Glutamatergic neuron (in vitro differentiated cells): ENCODE measurements around the gene MAU2. TPM values are rescaled to one million over a fixed set of nuclear protein-coding genes. Genes with fewer than 3 reads are reported as not detected.

Source experiments
- DNase-seq: peaks from one replicate; pipeline ENCODE4 v3.0.0; 2022
- H3K27ac Mint-ChIP-seq: one replicate; pipeline ENCODE4 v1.8.0; 2020; ENCODE audit warnings: mild to moderate bottlenecking, mixed read lengths, inconsistent platforms; ENCODE audit not compliant: unreplicated experiment
- H3K27me3 Mint-ChIP-seq: one replicate; pipeline ENCODE4 v1.8.0; 2020; ENCODE audit warnings: mild to moderate bottlenecking, moderate library complexity, mixed read lengths, inconsistent platforms; ENCODE audit not compliant: unreplicated experiment
- H3K36me3 Mint-ChIP-seq: one replicate; pipeline ENCODE4 v1.8.0; 2020; ENCODE audit warnings: mild to moderate bottlenecking, mixed read lengths, inconsistent platforms; ENCODE audit not compliant: unreplicated experiment
- H3K4me1 Mint-ChIP-seq: one replicate; pipeline ENCODE4 v1.8.0; 2020; ENCODE audit warnings: mild to moderate bottlenecking, low read depth, mixed read lengths, inconsistent platforms; ENCODE audit not compliant: unreplicated experiment
- H3K4me3 Mint-ChIP-seq: one replicate; pipeline ENCODE4 v1.8.0; 2020; ENCODE audit warnings: mild to moderate bottlenecking, mixed read lengths, inconsistent platforms; ENCODE audit not compliant: unreplicated experiment
- H3K9me3 Mint-ChIP-seq: one replicate; pipeline ENCODE4 v1.8.0; 2020; ENCODE audit warnings: mild to moderate bottlenecking, moderate library complexity, mixed read lengths, inconsistent platforms; ENCODE audit not compliant: unreplicated experiment
- total RNA-seq: library from RNA; stranded (reverse); fragmentation: NEBNext Ultra II Directional; extraction: Animal tissue kit (Norgen Biotek cat#: 25700); gene quantifications from one replicate; pipeline ENCODE4 v1.2.1, GENCODE V29; 2021; ENCODE audit not compliant: unreplicated experiment
- TF ChIP-seq, protein P1 (sequence below): fragments of 200-600 bp; sonication (generic); IDR thresholded peaks from one replicate; pipeline ENCODE4 v1.5.0; 2021; ENCODE audit not compliant: partially characterized antibody, unreplicated experiment

Gene MAU2
- total RNA-seq, 1 donor from 2014 or later: 107 TPM

DNA sequence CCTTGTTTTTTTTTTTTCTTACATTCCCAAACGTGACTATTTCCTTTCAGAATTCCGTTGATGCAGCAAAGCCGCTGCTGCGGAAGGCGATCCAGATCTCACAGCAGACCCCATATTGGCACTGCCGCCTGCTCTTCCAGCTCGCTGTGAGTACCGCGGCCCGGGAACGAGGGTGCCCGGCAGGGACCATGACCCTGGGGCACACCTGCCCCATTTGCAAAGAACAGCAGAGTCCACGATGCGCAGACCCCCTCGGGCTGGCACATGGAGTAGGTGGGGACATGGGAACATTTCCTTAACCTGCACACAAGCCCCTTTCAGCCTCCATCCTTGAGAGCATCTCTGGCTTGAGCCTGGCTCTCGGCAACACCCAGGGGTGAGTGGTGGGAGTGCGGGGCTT is 16.5 kb downstream of the MAU2 start:
- TF ChIP-seq, protein P1, sequence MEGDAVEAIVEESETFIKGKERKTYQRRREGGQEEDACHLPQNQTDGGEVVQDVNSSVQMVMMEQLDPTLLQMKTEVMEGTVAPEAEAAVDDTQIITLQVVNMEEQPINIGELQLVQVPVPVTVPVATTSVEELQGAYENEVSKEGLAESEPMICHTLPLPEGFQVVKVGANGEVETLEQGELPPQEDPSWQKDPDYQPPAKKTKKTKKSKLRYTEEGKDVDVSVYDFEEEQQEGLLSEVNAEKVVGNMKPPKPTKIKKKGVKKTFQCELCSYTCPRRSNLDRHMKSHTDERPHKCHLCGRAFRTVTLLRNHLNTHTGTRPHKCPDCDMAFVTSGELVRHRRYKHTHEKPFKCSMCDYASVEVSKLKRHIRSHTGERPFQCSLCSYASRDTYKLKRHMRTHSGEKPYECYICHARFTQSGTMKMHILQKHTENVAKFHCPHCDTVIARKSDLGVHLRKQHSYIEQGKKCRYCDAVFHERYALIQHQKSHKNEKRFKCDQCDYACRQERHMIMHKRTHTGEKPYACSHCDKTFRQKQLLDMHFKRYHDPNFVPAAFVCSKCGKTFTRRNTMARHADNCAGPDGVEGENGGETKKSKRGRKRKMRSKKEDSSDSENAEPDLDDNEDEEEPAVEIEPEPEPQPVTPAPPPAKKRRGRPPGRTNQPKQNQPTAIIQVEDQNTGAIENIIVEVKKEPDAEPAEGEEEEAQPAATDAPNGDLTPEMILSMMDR: no peak
- H3K36me3 Mint-ChIP-seq: no peaks in the 10 kb centered on the region
- H3K4me1 Mint-ChIP-seq: peaks cover 2% of the 10 kb centered on the region
- no peak overlapping the region for H3K4me3 Mint-ChIP-seq
- DNase-seq: no peak
- no peak overlapping the region for H3K27ac Mint-ChIP-seq
- peaks cover 5% of the 10 kb centered on the region for H3K9me3 Mint-ChIP-seq
- peaks cover 2% of the 10 kb centered on the region for H3K27me3 Mint-ChIP-seq

DNA sequence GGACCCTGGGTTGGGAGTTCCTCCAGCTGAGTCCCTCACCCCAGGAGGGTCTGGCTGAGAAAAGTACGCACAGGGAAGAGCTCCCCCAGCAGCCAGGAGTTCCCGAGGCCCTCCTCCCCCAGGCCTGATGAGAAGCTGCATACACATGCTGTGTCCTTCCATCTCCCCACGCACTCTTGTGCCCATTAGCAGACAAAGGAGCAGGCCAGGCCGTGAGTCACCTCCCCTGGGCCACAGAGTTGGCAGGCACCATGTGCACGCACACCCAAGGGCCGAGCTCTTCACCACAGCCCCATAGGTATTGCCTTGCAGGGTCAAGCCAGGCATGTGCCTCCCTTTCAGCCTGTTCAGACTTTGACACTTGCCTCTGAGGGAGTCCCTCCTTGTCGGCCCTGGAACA is 17.5 kb downstream of the MAU2 start:
- H3K27ac Mint-ChIP-seq: no peak overlapping the region
- no peak for DNase-seq
- H3K4me1 Mint-ChIP-seq: peaks cover 2% of the 10 kb centered on the region
- peaks cover 2% of the 10 kb centered on the region for H3K27me3 Mint-ChIP-seq
- H3K36me3 Mint-ChIP-seq: no peaks in the 10 kb centered on the region
- peaks cover 5% of the 10 kb centered on the region for H3K9me3 Mint-ChIP-seq
- no peak overlapping the region for H3K4me3 Mint-ChIP-seq
- TF ChIP-seq, protein P1: no peak

DNA sequence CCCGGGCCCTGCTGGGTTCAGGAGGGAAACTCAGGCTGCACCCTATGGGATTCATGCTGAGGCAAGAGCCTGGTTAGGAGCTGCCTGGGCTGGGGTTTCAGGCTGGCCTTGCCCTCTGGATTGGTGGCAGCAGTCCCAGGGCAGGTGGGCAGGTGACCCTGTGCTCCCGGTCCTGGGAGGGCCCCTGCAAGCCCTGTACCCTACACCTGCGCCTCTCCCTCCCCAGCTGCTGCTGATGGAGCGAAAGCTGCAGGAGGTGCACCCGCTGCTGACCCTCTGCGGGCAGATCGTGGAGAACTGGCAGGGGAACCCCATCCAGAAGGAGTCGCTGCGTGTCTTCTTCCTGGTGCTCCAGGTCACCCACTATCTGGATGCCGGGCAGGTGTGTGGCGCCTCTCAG is 20.4 kb downstream of the MAU2 start:
- TF ChIP-seq, protein P1: no peak
- Mint-ChIP-seq H3K27me3 (peaks cover 2% of the 10 kb centered on the region), H3K4me3 (no peak overlapping the region), H3K27ac (no peak overlapping the region), H3K36me3 (no peaks in the 10 kb centered on the region), H3K9me3 (peaks cover 2% of the 10 kb centered on the region), H3K4me1 (no peaks in the 10 kb centered on the region)
- DNase-seq: no peak

DNA sequence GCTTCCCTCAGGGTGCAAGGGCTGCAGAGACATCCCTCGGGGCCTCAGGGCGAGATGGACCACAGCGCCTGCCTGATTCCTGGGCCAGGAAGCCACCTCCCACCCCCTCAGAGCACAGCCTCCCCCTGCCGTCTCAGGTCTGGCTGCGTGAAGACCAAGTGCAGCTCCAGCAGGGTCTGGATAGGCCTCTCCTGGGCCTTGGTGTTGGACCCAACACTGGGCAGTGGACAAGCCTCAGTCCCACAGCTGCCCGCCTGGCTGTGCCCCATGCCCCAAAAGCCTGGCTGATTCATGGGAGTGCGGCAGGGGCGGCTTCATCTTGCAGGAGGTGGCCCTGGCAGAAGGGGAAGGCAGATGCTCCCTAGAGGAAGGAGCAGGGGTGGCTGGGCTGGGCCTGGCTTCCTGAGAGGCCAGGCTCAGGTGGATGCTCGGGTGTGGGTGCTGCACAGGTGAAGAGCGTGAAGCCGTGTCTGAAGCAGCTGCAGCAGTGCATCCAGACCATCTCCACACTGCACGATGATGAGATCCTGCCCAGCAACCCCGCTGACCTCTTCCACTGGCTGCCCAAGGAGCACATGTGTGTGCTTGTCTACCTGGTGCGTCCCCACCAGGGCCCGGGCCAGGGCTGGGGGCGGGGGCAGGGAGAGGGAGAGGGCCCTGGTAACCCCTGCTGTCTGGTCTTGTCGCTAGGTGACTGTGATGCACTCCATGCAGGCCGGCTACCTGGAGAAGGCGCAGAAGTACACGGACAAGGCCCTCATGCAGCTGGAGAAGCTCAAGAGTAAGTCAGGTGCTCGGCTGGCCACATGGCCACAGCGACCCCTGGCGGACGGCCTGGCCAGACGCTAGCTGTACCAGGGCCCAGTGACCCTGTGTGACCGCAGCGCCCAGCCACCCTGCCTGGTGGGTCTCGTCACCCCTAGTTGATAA is 21.7 kb downstream of the MAU2 start:
- H3K4me3 Mint-ChIP-seq: no peak overlapping the region
- H3K4me1 Mint-ChIP-seq: no peaks in the 10 kb centered on the region
- H3K36me3 Mint-ChIP-seq: no peaks in the 10 kb centered on the region
- peak overlapping the region; percentile 52 for H3K27ac Mint-ChIP-seq
- H3K9me3 Mint-ChIP-seq: peaks cover 4% of the 10 kb centered on the region
- H3K27me3 Mint-ChIP-seq: peaks cover 2% of the 10 kb centered on the region
- TF ChIP-seq, protein P1: peak; percentile 95
- peak; percentile 91 for DNase-seq

DNA sequence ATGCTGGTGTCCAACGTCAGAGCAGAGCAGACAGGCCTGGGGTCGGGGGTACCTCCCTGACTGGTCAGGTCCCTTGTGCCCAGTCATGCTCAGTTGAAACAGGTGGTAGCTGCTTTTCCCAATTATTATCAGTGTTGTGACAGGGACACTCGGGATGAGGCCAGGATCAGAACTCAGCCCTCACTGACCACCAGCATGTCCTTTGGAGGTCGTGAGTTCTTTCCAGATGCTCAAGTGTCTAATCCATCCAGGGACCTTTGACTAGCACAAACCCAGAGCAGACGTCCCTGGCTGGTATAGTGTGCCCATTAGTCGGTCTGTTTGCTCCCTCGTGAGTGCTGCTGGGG is 22.4 kb downstream of the MAU2 start:
- H3K4me1 Mint-ChIP-seq: no peaks in the 10 kb centered on the region
- H3K27ac Mint-ChIP-seq: peak overlapping the region; percentile 52
- no peaks in the 10 kb centered on the region for H3K36me3 Mint-ChIP-seq
- TF ChIP-seq, protein P1: peak; percentile 35
- DNase-seq: no peak
- H3K4me3 Mint-ChIP-seq: no peak overlapping the region
- peaks cover 2% of the 10 kb centered on the region for H3K27me3 Mint-ChIP-seq
- peaks cover 4% of the 10 kb centered on the region for H3K9me3 Mint-ChIP-seq
